Measurements from ENCODE around the gene PRKCH. TPM values are rescaled to one million over a fixed set of nuclear protein-coding genes. Genes with fewer than 3 reads are reported as not detected.
"Not testable (repeated sequence)": the region's sequence is repeated elsewhere in the genome, so short reads cannot be mapped to it uniquely, and the experiment has no call there.

The PRKCH gene
- total and polyA plus RNA-seq, 5 donors from 2014 or later: 194 to 457 (median 201) TPM

GRCh38 chr14:61308198-61308597 is 13.2 kb upstream of the PRKCH start:
- H3K9me3 ChIP-seq (ENCODE audit: control insufficient read depth in 2 of 2, low read length in 2 of 2): peaks cover 2 to 28% of the 10 kb centered on the region in 2 experiments
- H3K36me3 ChIP-seq (ENCODE audit: control insufficient read depth, insufficient read depth, low read length): peaks cover 6% of the 10 kb centered on the region
- DNase-seq (no peak), ATAC-seq (ENCODE audit: low read depth in 2 of 2) (no peak)
- no peak overlapping the region for H3K4me3 ChIP-seq (ENCODE audit: low read depth, low read length)
- no peaks in the 10 kb centered on the region for H3K4me1 ChIP-seq (ENCODE audit: control insufficient read depth, insufficient read depth, low read length, poor library complexity, severe bottlenecking)
- H3K27me3 ChIP-seq (ENCODE audit: control insufficient read depth, insufficient read depth, low read length): no peaks in the 10 kb centered on the region
- Mint-ChIP-seq H3K4me1 (peaks cover 0 to 19% (median 8%) of the 10 kb centered on the region in 4 donors), H3K4me3 (peak overlapping the region in 1 of 4 donors; percentile 16), H3K36me3 (peaks cover 40% of the 10 kb centered on the region), H3K9me3 (peaks cover 0 to 32% (median 10%) of the 10 kb centered on the region in 7 donors), H3K27ac (peak overlapping the region in 1 of 3 donors; percentile 18), H3K27me3 (no peaks in the 10 kb centered on the region)
- no peak overlapping the region for H3K27ac ChIP-seq (ENCODE audit: insufficient read depth, low read length, poor library complexity, severe bottlenecking)

DNA sequence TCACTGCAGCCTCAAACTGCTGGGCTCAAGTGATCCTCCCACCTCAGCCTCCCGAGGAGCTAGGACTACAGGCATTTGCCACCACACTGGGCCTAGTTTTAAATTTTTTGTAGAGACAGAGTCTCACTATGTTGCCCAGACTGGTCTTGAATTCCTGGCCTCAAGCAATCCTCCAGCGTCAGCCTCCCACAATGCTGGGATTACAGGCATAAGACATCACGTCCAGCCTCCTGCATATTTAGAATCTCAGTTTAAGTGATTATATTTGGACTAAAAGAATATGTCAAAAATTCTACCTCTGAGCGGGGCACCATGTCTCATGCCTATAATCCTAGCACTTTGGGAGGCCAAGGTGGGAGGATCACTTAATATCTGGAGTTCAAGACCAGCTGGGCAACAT is 12.7 kb upstream of the PRKCH start:
- not testable (repeated sequence) for ATAC-seq (ENCODE audit: low read depth in 2 of 2); H3K27me3 Mint-ChIP-seq; H3K27me3 ChIP-seq (ENCODE audit: control insufficient read depth, insufficient read depth, low read length); H3K36me3 ChIP-seq (ENCODE audit: control insufficient read depth, insufficient read depth, low read length); H3K4me3 Mint-ChIP-seq; H3K4me1 ChIP-seq (ENCODE audit: control insufficient read depth, insufficient read depth, low read length, poor library complexity, severe bottlenecking); H3K4me3 ChIP-seq (ENCODE audit: low read depth, low read length); DNase-seq; H3K27ac ChIP-seq (ENCODE audit: insufficient read depth, low read length, poor library complexity, severe bottlenecking)
- Mint-ChIP-seq H3K9me3 (peaks cover 0 to 35% (median 10%) of the 10 kb centered on the region in 7 donors), H3K27ac (peak overlapping the region in 1 of 3 donors; percentile 47), H3K36me3 (peaks cover 43% of the 10 kb centered on the region), H3K4me1 (peaks cover 0 to 19% (median 8%) of the 10 kb centered on the region in 4 donors)
- peaks cover 2 to 28% of the 10 kb centered on the region in 2 experiments for H3K9me3 ChIP-seq (ENCODE audit: control insufficient read depth in 2 of 2, low read length in 2 of 2)

DNA sequence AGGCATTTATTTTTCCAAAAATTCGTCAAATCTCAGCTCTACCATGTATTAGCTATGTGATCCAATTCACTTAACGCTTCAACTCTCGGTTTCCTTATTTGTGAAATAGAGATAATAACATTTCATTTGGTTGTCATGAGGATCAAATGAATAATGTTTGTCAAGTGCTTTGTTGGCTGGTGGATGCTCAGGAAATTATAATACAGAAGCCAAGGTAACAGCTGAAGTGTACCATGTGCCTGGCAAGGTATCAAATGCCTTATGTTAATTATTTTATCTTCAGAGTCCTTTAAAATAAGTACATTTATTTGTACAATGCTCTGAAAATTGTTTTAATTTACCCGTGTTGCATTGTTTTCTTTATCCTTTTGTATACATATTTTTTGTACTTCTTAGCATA is 6.1 kb upstream of the PRKCH start:
- no peak overlapping the region for H3K4me3 ChIP-seq (ENCODE audit: low read depth, low read length)
- H3K27ac ChIP-seq (ENCODE audit: insufficient read depth, low read length, poor library complexity, severe bottlenecking): no peak overlapping the region
- no peak for DNase-seq
- H3K4me1 ChIP-seq (ENCODE audit: control insufficient read depth, insufficient read depth, low read length, poor library complexity, severe bottlenecking): no peaks in the 10 kb centered on the region
- peaks cover 0 to 9% (median 0%) of the 10 kb centered on the region in 4 donors for H3K4me1 Mint-ChIP-seq
- H3K27ac Mint-ChIP-seq: peak overlapping the region in 1 of 3 donors; percentile 39
- no peaks in the 10 kb centered on the region for H3K36me3 ChIP-seq (ENCODE audit: control insufficient read depth, insufficient read depth, low read length)
- no peaks in the 10 kb centered on the region for H3K27me3 Mint-ChIP-seq
- ATAC-seq (ENCODE audit: low read depth in 2 of 2): no peak
- H3K27me3 ChIP-seq (ENCODE audit: control insufficient read depth, insufficient read depth, low read length): no peaks in the 10 kb centered on the region
- no peak overlapping the region for H3K4me3 Mint-ChIP-seq
- peaks cover 20% of the 10 kb centered on the region for H3K36me3 Mint-ChIP-seq
- peaks cover 2 to 14% of the 10 kb centered on the region in 2 experiments for H3K9me3 ChIP-seq (ENCODE audit: control insufficient read depth in 2 of 2, low read length in 2 of 2)
- H3K9me3 Mint-ChIP-seq: peaks cover 0 to 25% (median 6%) of the 10 kb centered on the region in 7 donors

DNA sequence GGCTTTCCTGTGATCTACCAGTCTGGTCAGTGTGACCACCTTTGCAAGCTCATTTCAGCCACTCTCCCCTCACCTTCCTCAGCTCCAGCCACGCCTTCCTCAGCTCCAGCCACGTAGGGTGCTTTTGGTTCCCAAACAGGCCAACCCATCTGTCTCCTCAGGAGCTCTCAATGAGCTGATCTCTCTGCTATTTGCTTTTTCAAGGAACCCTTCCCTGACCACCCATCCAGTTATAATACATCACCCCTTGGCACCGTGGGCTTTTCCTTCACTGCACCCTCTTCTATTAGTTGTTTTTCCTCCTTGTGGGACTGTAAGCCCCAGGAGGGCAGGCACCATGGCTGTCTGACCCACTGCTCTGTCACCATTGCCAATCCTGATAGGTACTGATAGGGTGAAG is 2.3 kb upstream of the PRKCH start:
- no peak for ATAC-seq (ENCODE audit: low read depth in 2 of 2)
- Mint-ChIP-seq H3K4me1 (peaks cover 0 to 7% (median 4%) of the 10 kb centered on the region in 4 donors), H3K27me3 (no peaks in the 10 kb centered on the region), H3K9me3 (peaks cover 0 to 9% (median 1%) of the 10 kb centered on the region in 7 donors), H3K27ac (no peak overlapping the region), H3K4me3 (no peak overlapping the region), H3K36me3 (peaks cover 15% of the 10 kb centered on the region)
- H3K4me3 ChIP-seq (ENCODE audit: low read depth, low read length): no peak overlapping the region
- H3K36me3 ChIP-seq (ENCODE audit: control insufficient read depth, insufficient read depth, low read length): no peaks in the 10 kb centered on the region
- no peaks in the 10 kb centered on the region for H3K9me3 ChIP-seq (ENCODE audit: control insufficient read depth in 2 of 2, low read length in 2 of 2)
- no peak for DNase-seq
- H3K27ac ChIP-seq (ENCODE audit: insufficient read depth, low read length, poor library complexity, severe bottlenecking): no peak overlapping the region
- no peaks in the 10 kb centered on the region for H3K27me3 ChIP-seq (ENCODE audit: control insufficient read depth, insufficient read depth, low read length)
- peaks cover 13% of the 10 kb centered on the region for H3K4me1 ChIP-seq (ENCODE audit: control insufficient read depth, insufficient read depth, low read length, poor library complexity, severe bottlenecking)

GRCh38 chr14:61319706-61320105 is 1.7 kb upstream of the PRKCH start:
- no peak overlapping the region for H3K4me3 Mint-ChIP-seq
- no peak overlapping the region for H3K4me3 ChIP-seq (ENCODE audit: low read depth, low read length)
- H3K27ac Mint-ChIP-seq: no peak overlapping the region
- no peak for DNase-seq
- peaks cover 0 to 5% (median 1%) of the 10 kb centered on the region in 7 donors for H3K9me3 Mint-ChIP-seq
- H3K27ac ChIP-seq (ENCODE audit: insufficient read depth, low read length, poor library complexity, severe bottlenecking): no peak overlapping the region
- peaks cover 19% of the 10 kb centered on the region for H3K4me1 ChIP-seq (ENCODE audit: control insufficient read depth, insufficient read depth, low read length, poor library complexity, severe bottlenecking)
- no peaks in the 10 kb centered on the region for H3K9me3 ChIP-seq (ENCODE audit: control insufficient read depth in 2 of 2, low read length in 2 of 2)
- no peaks in the 10 kb centered on the region for H3K36me3 ChIP-seq (ENCODE audit: control insufficient read depth, insufficient read depth, low read length)
- H3K36me3 Mint-ChIP-seq: peaks cover 13% of the 10 kb centered on the region
- no peaks in the 10 kb centered on the region for H3K27me3 Mint-ChIP-seq
- ATAC-seq (ENCODE audit: low read depth in 2 of 2): no peak
- peaks cover 0 to 10% (median 2%) of the 10 kb centered on the region in 4 donors for H3K4me1 Mint-ChIP-seq
- H3K27me3 ChIP-seq (ENCODE audit: control insufficient read depth, insufficient read depth, low read length): no peaks in the 10 kb centered on the region

DNA sequence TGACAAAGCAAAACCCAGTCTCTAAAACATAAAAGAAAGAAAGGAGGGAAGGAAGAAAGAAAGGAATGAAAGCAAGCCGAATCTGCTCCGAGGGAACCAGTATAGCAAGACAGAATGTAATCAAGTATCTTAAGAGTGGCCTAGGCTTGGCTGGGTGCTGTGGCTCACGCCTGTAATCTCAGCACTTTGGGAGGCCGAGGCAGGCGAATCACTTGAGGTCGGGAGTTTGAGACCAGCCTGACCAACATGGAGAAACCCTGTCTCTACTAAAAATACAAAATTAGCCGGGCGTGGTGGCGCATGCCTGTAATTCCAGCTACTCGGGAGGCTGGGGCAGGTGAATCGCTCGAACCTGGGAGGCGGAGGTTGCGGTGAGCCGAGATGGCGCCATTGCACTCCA is 1.2 kb upstream of the PRKCH start:
- H3K9me3 ChIP-seq (ENCODE audit: control insufficient read depth in 2 of 2, low read length in 2 of 2); DNase-seq; H3K4me3 Mint-ChIP-seq; H3K27ac Mint-ChIP-seq; H3K9me3 Mint-ChIP-seq; H3K27ac ChIP-seq (ENCODE audit: insufficient read depth, low read length, poor library complexity, severe bottlenecking); H3K27me3 Mint-ChIP-seq; H3K4me3 ChIP-seq (ENCODE audit: low read depth, low read length); H3K27me3 ChIP-seq (ENCODE audit: control insufficient read depth, insufficient read depth, low read length); H3K36me3 ChIP-seq (ENCODE audit: control insufficient read depth, insufficient read depth, low read length); ATAC-seq (ENCODE audit: low read depth in 2 of 2): not testable (repeated sequence)
- H3K4me1 ChIP-seq (ENCODE audit: control insufficient read depth, insufficient read depth, low read length, poor library complexity, severe bottlenecking): peaks cover 21% of the 10 kb centered on the region
- peaks cover 13% of the 10 kb centered on the region for H3K36me3 Mint-ChIP-seq
- peaks cover 4 to 15% (median 7%) of the 10 kb centered on the region in 4 donors for H3K4me1 Mint-ChIP-seq

DNA sequence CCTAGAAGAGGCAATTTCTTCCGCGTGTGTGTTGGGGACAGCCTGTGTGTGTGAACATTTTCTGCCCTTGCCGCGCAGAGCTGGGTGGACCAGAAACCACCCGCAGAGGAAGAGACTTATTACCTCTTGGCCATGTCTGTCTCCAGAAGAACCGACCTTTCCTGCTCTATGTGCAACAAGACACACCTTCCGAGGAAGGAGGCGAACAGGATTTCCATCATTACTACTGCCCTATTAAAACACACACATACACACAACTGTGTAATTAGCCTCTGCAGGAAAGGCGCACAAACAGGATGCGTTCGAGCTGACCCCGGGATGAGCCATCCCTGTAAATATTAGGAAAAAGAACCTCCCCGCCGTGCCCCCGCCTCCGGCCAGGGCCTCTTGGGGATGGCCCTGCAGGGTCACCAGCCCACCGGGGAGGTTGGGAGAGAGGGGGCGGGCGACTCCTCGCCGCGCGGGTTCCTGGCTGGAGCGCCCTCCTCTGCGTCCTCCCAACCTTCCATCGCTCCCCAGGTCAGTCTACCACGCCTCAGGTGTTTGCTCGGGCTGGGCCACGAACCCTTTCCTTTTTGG is 484 bp upstream of the PRKCH start:
- no peaks in the 10 kb centered on the region for H3K27me3 ChIP-seq (ENCODE audit: control insufficient read depth, insufficient read depth, low read length)
- H3K36me3 ChIP-seq (ENCODE audit: control insufficient read depth, insufficient read depth, low read length): peaks cover 3% of the 10 kb centered on the region
- H3K9me3 ChIP-seq (ENCODE audit: control insufficient read depth in 2 of 2, low read length in 2 of 2): no peaks in the 10 kb centered on the region
- Mint-ChIP-seq H3K36me3 (peaks cover 17% of the 10 kb centered on the region), H3K27ac (peak overlapping the region in 2 of 3 donors; percentile 85 to 93), H3K27me3 (no peaks in the 10 kb centered on the region), H3K9me3 (peaks cover 0 to 5% (median 0%) of the 10 kb centered on the region in 7 donors), H3K4me1 (peaks cover 8 to 21% (median 12%) of the 10 kb centered on the region in 4 donors), H3K4me3 (peak overlapping the region in 2 of 4 donors; percentile 83 to 97)
- DNase-seq (no peak), ATAC-seq (ENCODE audit: low read depth in 2 of 2) (no peak)
- peaks cover 21% of the 10 kb centered on the region for H3K4me1 ChIP-seq (ENCODE audit: control insufficient read depth, insufficient read depth, low read length, poor library complexity, severe bottlenecking)
- no peak overlapping the region for H3K4me3 ChIP-seq (ENCODE audit: low read depth, low read length)
- H3K27ac ChIP-seq (ENCODE audit: insufficient read depth, low read length, poor library complexity, severe bottlenecking): peak overlapping the region; percentile 95

All from CD4-positive, CD25-positive, alpha-beta regulatory T cell (primary cell).